HuH-7 (cell line): ENCODE results near the gene ECI1.
A peak's percentile ranks its signal among the peaks of the same experiment; 100 is the strongest.
"Not testable (repeated sequence)": the region's sequence is repeated elsewhere in the genome, so short reads cannot be mapped to it uniquely, and the experiment has no call there.

Experiments used
- DNase-seq: peaks from one replicate; pipeline ENCODE4 v3.0.0; 2011; ENCODE audit warnings: low spot score

ECI1 gene

DNA sequence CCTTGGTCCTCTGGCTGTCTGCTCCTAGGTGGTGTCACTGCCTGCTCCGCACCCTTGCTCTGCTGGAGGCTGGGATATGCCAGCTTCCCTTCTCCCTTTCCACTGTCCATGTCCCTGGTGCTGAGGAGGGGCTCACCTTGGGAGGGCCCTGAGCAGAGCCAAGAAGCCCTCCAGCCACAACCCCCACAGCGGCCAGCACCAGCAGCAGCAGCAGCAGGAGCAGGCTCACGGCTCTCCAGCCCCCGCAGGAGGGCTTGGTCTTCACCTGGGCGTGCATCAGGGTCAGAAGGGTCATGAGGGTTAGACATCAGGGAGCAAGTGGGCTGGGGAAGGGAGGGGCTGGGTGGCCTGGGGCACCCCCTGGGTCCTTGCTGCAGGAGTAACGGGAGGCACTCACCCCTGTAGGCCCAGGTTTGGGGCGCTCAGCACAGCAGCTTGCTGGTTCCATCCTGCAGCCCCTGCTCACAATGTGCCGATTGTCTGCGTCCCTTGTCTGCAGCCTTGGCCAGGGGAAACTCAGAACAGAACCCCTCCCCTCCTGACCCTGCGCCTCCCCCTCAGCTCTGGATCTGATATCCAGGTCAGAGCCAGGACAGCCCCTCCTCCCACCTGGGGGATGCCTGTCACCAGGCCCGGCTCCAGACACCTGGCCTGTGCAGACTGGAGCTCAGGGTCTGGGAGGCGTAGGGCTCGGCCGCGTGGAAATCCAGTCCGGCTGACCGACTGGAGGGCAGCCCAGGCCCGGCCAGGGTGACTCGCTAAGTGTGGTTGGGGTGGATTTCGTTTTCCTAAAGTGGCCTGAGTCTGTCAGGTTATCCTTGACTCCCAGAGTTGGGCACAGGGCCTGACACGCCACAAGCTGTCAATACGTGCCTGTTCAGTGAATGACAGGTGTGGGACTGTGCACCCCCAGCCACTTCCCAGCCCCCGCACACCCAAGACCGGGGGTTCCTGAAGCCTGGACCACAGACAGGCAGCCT, 40.7 kb downstream of the ECI1 start, which contains the start of gene BRICD5:
TSS of gene BRICD5 (minus strand) at position 478 of the 980 bp plus-strand sequence. CDS start at position 448, 30 bp downstream.
- DNase-seq: no peak

DNA sequence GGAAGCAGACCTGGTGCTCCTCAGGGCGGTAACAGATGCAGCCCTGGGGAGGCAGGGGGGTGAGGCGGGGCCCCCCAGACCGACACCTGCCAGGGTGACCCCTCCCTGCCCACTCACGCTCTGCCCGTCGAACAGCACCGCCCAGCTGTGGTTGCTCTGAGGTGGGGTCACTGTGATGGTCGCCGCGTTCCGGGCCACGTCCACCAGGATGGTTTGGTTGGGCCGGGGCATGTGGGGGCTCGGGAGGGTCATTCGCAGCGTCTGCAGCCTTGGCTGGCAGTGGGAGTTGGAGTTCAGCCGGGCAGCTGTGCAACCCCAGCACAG, 41.4 kb downstream of the ECI1 start:
- DNase-seq: no peak

DNA sequence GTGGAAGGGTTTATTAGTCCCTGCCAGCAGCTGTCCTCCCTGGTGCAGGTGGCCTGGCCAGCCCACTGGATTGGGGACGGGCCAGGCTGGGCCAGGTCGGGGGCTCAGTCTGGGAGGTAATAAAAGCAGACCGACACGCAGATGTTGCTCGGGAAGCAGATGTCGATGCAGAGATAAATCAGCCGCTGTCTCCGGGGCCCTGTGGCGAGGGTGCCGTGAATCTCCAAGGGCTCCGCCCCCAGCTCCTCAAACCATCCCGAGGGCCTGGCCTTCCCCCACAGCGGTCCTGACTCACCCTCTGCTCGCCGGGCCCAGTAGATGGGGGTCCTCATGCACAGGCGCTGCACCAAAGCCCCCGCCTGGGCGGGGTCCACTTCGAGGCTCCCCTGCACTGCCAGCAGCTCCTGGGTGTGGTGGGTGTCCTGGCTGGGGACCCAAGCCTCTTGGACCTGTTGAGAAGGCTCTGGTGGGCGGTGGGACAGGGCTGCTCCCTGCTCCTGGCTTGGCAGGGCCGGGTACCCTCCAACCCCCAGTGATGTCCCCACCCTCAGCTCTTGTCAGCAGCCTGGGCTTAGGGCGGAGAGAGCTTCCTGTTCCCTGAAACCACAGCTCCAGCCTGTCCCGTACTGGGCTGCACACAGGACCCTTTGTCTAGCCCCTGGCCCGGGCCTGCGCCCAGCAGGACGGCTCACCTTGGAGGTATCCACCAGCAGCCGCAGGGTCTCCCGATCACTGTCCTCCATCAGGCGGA, 42.0 kb downstream of the ECI1 start:
- DNase-seq: no peak

DNA sequence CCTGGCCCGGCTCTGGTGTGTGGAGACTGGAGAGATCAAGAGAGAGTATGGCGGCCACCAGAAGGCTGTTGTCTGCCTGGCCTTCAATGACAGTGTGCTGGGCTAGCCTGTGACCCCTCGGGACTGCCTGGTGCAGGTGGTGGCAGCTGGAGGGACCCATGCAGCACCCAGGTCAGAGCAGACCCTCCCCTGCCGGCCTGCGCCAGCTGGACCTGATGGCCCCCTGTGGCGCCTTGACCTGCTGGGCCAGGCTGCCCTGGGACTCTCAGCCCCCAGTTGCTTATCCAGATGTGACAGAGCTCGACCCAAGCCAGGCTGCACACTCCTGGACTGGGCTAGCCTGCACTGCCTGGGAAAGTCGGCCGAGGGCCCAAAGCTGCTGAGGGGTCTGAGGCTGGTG, 42.6 kb downstream of the ECI1 start:
- no peak for DNase-seq

DNA sequence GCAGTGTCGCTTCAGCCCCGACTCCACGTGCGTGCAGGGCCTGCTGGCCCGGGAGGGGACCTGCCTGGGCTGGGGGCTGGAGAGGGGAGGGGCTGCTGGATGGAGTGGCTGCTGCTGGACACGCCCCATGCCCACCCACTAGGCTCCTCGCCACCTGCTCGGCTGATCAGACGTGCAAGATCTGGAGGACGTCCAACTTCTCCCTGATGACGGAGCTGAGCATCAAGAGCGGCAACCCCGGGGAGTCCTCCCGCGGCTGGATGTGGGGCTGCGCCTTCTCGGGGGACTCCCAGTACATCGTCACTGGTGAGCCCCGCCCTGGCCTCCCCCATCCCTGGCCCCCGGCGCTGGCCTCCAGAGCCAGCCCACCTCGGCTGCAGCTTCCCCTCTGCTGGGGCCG, 43.1 kb downstream of the ECI1 start:
- no peak for DNase-seq

DNA sequence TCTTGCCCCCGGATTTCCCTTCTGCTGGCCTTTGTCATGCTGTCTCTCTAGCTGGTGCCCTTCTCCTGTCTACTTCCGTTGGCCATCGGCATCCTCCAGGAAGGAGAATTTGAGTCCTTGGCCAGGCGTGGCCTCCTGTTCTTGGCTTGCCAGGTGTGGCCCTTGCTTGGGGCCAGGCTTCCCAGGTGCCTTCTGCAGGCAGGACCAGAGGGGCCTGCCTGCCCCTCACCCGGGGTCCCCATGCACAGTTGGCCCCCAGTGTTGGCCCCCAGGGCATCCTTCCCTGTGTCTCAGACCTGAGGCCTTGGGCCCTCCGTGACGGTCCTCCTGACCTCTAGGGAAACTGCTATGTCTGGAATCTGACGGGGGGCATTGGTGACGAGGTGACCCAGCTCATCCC, 43.5 kb downstream of the ECI1 start:
- no peak for DNase-seq

DNA sequence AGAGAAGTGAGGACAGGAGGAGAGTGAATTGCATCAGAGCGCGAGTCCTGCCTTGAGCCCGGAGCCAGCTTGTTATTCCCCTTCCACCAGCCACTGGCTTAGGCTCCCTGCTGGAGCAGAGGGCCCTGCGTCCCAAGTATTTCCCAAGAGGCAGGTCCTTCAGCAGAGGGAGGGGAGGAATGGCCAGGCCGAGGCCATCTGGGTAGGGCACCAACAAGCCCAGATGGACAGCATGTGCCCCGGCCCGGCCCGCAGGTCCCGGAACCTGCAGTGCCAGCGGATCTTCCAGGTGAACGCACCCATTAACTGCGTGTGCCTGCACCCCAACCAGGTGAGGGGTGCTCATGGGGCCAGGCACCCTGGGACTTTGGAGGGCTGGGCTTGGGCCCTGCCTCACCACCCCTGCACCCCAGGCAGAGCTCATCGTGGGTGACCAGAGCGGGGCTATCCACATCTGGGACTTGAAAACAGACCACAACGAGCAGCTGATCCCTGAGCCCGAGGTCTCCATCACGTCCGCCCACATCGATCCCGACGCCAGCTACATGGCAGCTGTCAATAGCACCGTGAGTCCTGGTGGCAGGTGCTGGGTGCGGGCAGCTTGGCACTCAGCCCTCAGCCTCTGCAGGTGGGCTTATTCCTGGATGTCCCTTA, 44.5 kb downstream of the ECI1 start:
- no peak for DNase-seq

DNA sequence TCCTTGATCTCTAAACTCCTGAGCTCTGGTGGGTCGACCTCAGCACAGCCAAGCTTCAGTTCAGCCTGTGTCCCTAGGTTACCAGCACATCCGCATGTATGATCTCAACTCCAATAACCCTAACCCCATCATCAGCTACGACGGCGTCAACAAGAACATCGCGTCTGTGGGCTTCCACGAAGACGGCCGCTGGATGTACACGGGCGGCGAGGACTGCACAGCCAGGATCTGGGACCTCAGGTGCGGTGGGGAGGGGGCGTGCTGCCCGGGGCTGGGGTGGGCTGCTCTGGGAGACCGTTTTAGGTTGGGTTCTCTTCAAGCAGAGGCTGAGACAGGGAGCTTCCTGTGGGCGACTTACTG, 45.0 kb downstream of the ECI1 start:
- DNase-seq: no peak

DNA sequence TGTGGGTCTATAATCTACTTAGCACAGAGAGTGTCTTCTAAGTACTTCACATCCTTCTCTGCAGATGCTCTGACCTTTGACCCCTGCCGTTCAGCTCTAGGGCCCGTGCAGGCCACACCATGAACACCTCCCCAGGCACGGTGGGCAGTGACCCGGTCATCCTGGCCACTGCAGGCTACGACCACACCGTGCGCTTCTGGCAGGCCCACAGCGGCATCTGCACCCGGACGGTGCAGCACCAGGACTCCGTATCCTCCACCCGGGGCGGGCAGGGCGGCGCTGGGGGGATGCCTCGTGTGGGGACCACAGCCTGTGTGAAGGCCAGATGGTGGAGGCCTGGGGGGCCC, 45.4 kb downstream of the ECI1 start:
- DNase-seq: no peak

DNA sequence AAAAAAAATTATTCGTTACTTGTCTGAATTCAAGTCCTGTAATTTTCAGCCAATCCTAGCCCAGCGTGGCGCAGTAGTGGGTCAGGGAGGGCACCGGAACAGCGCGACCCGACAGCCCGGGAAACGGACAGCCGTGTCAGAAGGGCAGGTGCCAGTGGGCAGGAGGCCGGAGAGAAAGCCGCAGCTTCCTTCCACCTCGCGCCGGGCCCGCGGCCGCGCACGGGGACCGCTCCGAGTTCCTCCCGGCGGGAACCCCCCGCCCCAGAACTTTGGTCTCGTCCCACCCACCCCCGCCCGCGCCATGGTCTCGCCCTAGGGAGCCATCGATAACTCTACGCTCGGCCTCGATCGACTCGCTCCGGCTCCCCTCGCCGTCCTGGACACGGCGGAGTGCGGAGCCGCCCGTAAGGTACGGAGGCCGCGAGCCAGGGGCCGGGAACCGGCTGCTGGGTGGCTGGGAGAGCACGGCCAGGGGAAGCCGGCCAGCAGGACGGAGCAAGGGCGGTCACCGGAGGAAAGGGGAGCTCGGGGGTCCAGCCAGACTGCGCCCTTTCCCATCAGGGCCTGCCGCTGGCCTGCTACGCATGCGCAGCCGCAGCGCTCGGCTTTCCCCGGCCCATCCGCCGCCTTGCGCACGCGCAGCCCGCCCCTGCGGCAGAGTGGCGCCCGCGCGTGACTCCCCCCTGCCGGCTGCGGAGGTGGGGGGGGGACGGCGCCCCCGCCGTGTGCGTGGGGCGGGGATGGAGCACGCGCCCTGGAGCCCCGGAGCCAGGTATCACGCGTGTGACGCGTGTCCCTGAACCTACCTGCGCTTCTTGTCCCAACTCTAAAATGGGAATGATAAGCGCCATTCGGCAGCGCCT, 46.1 kb downstream of the ECI1 start, which contains the start of gene MLST8:
TSS of gene MLST8 (plus strand) at position 351 of the 863 bp plus-strand sequence. CDS start 632 bp downstream, outside the sequence.
- DNase-seq: peak; percentile 97

DNA sequence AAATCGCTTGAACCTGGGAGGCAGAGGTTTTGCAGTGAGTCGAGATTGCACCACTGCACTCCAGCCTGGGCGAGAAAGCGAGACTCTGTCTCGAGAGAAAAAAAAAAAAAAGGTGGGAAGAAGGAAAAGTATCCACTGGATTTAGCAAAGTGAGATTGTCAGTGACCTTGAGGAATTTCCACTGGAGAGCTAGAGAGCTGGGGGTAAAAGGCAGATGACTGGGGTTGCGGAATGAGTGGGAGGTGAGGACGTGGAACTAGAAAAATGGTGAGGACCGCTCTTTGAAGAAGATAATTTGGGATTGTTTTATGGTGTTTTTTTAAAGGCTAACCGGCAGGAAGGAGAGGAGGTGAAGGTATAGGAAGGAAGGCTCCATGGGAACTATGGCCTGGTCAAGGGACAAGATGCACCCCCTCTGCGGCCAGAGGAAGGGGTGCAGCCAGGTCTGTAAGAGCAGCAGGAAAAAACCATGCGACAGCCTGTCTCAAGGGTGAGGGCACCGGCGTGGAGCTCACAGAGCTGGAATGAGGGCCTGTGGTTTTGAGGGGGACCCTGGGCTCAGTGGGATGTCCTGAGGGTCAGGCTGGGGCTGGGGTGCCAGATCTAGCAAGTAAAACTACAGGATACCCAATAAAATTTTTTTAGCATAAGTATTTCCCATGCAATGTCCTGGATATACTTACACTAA, 46.8 kb downstream of the ECI1 start:
- no peak for DNase-seq

DNA sequence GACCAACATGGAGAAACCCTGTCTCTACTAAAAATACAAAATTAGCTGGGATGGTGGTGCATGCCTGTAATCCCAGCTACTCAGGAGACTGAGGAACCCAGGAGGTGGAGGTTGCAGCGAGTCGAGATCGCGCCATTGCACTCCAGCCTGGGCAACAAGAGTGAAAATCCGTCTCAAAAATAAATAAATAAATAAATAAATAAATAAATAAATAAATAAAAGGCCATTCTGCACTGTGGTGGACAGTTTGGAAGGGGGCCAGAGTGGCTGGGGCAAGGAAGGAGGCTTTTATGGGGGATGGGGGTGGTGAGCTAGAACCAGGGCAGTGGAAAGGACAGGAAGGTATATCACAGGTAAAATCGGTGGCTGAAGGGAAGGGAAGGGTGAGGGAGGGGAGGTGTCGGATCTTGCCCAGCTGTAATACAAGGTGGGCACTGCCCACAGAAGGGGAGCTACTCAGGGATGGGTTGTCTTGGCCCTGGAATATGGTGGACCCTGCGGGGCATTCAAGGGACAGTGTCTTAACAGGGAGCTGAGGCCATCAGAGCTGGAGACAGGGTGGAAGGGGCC, 48.2 kb downstream of the ECI1 start:
- DNase-seq: not testable (repeated sequence)

DNA sequence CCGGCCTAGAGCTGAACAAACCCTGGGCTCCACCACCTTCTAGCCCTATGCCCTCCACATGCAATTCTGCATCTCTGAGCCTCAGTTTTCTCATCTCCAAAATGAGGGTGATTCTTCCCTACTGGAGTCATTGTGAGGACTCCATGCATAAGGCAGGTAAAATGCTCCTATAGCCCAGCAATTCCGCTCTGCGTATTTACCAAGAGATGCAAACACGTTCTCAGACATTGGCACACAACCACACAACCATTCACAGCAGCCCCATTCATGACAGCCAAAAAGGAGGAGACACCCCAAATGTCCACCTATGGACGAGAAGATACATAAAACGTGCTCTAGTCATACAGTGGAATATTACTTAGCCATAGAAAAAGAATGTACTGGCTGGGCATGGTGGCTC, 51.1 kb downstream of the ECI1 start:
- DNase-seq: no peak

DNA sequence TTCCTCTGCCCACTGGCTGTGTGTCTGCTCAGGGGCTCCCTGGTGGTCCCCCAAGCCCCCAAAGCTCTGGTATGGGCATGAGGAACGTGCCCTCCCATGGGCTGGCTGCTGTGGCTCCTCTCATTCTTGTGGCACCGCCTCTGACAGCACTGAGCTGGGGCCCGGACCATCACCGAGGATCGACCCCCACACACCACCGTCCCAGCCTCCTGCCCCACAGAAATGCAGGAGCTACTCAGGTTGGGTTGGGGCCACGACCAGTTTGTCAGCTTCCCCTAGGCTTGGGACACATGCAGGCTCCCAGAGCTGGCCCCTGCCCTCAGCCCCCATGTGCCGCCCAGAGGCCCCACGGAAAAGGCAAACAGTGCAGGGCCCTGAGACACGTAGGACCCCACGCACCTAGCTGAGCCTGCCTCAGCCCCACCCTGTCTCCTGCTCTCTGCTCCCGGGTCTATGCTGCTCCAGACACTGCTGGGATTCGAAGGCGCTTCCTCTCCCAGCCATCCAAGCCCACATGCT, 51.7 kb downstream of the ECI1 start:
- no peak for DNase-seq

DNA sequence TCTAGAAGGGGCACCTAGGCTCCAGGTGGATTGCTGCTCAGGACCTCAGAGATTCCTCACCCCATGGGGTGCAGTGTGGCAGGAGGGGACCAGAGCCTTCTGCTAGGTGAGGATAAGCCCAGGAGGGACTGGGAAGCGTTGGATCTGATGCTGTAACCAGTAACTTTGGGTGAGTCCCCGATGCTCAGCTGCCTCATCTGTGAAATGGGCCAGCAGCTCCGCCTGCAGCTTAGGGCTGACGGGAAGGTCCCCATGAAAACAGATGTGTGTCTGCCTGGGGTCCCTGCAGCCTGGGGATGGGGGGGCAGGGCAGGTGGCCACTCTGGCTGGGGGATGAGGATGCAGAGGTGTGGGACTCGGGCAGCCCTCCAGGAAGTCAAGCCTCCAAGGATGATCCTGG, 52.3 kb downstream of the ECI1 start:
- no peak for DNase-seq

DNA sequence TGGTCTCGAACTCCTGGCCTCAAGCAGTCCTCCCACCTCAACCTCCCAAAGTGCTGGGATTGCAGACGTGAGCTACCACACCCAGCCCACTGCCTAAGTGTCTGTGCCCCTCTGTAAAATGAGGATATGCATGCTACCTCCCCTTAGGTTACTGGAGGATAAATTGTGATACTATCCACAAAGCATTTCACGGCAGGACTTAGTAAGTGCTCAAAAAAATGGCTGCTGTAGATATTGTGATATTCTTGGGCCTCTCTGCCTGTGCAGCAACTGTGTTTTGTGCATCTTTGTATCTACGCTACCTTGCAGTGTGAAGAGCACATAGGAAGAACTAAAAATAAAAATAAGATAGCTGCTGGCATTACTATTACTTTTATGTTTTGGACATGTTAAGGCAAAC, 53.1 kb downstream of the ECI1 start:
- no peak for DNase-seq

DNA sequence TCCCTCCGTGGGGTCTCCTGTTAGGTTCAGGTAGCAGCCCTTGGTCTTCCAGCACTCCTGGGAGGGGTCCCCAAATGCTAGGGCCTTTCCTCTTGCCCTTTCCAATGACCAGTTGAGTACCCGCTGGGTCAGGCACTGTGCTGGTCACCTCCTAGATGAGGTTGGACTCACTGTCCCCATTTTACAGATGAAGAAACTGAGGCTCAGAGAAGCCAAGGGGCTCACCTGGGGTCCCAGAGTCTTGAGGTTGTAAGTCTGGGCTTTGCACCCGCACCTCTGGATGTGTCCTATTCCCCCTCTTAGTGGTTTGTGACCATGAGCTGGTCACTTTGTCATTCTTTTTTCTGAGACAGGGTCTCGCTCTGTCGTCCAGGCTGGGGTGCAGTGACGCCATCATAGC, 53.6 kb downstream of the ECI1 start:
- no peak for DNase-seq

DNA sequence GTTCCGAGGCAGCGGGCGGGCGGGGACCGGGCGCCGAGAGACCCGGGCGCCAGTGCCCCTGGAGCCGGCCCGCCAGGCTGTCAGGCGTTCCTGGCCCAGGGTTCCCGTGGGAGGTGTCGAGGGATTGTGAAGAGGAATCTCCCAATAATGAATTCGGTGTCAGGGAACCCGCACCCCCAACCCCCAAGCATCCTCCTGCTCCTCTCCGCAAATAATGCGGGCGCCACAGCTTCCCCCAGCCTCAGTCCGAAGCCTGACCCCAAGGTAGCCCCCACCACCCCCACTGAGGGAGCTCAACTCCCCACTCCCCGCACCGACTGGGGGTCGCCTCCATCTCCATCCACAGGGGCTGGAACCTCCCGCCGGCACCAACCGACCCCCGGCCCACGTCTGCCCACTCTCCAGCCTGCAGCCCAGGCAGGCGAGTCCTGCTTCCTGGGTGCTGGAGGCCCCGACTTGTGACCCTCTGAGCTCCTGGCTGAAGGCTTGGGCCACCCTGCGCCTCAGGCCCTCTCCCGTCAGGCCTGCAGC, 54.3 kb downstream of the ECI1 start:
- no peak for DNase-seq

DNA sequence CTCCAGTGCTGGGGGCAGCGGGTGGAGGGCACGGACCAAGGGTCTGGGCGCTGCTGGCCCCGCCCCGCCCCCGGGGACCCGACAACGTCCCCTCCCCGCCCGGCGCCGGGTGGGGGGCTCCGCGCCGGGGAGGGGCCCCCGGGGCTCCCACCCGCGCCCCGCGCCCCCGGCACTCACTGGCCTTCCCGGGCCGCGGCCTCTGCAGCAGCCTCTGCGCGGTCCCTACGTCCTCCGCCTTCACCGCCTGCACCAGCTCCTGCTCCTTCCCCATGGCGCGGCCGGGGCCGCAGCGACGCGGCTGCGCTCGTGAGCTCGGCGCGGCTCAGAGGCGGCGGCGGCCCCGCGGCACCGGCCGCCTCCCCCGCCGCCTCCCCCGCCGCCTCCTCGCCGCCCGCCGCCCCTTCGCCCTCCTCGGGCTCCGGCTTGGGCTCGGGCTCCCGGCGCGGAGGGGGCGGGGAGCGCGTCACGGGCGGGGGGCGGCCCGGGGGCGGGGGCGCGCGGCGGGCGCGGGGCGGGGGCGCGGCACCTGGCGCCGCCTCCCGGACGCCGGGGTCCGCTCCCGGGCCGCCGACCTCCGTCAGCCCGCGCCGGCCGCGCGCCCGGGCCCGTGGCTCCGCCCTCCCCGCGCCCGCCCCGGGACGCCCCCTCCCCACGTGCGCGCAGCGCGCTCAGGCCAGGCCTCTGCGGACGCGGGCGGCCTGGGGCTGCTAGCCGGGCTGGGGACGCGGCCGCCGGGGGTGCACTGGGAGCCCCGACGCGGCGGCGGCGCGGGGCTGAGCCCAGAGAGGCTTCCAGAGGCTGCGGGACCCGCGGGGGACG, 55.0 kb downstream of the ECI1 start, which contains the start of gene CASKIN1:
TSS of gene CASKIN1 (minus strand) at position 444 of the 819 bp plus-strand sequence. CDS start at position 271, 173 bp downstream.
- no peak for DNase-seq
